HCT116 (cell line): Measurements from ENCODE around the gene LCN6. TPM values are rescaled to one million over a fixed set of nuclear protein-coding genes. Genes with fewer than 3 reads are reported as not detected.

ENCODE experiments used
- ATAC-seq: fragments of 200-7000 bp; cut with Tn5 transposase; 2 replicates; pipeline ENCODE4 v1.9.1; 2020; ENCODE audit warnings: mild to moderate bottlenecking, moderate library complexity
- BruUV-seq: library from RNA; stranded (reverse); fragments of 400-500 nt; replicated peaks from 2 replicates; lab custom pipeline; 2021; lab: Mats Ljungman, UMichigan
- CTCF ChIA-PET: fragments of 300-600 bp; sonication (Branson Sonifier 250); formaldehyde crosslinking; loops from one replicate; lab custom pipeline; 2021; ENCODE audit warnings: antibody characterized with exemption; lab: Charles Lee
- POLR2A ChIA-PET: fragments of 300-600, 350-600 bp; sonication (Branson Sonifier 250); formaldehyde crosslinking; loops from one replicate; lab custom pipeline; 2021; ENCODE audit warnings: antibody characterized with exemption; lab: Charles Lee
- RAD21 ChIA-PET, 2 experiments: fragments of 300-600 bp; sonication (Branson Sonifier 250); formaldehyde crosslinking; loops; one replicate each; lab custom pipeline; 2023; ENCODE audit warnings: low total read pairs in 2 of 2; ENCODE audit not compliant: uncharacterized antibody in 2 of 2, unreplicated experiment in 2 of 2, low non-redundant PET in 1 of 2; lab: Charles Lee
- DNase-seq: peaks from one replicate; pipeline ENCODE4 v3.0.0-alpha.2; 2010; ENCODE audit warnings: low read depth, low spot score
- H2AFZ ChIP-seq: fragments of 200-600 bp; shearing (Covaris generic), sonication (generic); 2 replicates; pipeline ENCODE4 v1.6.1; 2017; ENCODE audit warnings: low read depth, mixed run types, mixed read lengths, antibody characterized with exemption, low read length; ENCODE audit not compliant: poor library complexity, severe bottlenecking
- H3K27ac ChIP-seq: 2 replicates; pipeline ENCODE4 v1.5.1; 2012; ENCODE audit warnings: low read depth, low read length
- H3K27me3 ChIP-seq: fragments of 200-600 bp; sonication (generic); 2 replicates; pipeline ENCODE4 v1.6.1; 2016; ENCODE audit warnings: mixed run types, low read length, mixed read lengths; ENCODE audit not compliant: insufficient read depth
- H3K36me3 ChIP-seq, 2 experiments: fragments of 200-500 bp in 1 of 2; fragments of 200-600 bp in 1 of 2; sonication (Bioruptor generic) in 1 of 2; sonication (generic) in 1 of 2; 2 replicates each; pipeline versions ENCODE4 v1.5.1 to v1.6.1; 2014 to 2016; ENCODE audit warnings: low read length in 2 of 2, inconsistent platforms in 1 of 2, mixed read lengths in 1 of 2, mixed run types in 1 of 2; ENCODE audit not compliant: insufficient read depth in 2 of 2, control insufficient read depth in 1 of 2
- H3K4me1 ChIP-seq, 2 experiments: fragments of 200-600 bp in 1 of 2; sonication (generic) in 1 of 2; 2 replicates each; pipeline versions ENCODE4 v1.5.1 to v1.6.1; 2012 to 2017; ENCODE audit warnings: low read length in 2 of 2, inconsistent platforms in 1 of 2, mild to moderate bottlenecking in 1 of 2, mixed read lengths in 1 of 2, mixed run types in 1 of 2, moderate library complexity in 1 of 2; ENCODE audit not compliant: insufficient read depth in 2 of 2, control insufficient read depth in 1 of 2
- H3K4me2 ChIP-seq: fragments of 200-600 bp; sonication (generic); 2 replicates; pipeline ENCODE4 v1.6.1; 2017; ENCODE audit warnings: mixed run types, low read length, mixed read lengths
- H3K4me3 ChIP-seq, 2 experiments: fragments of 200-600 bp in 1 of 2; sonication (generic) in 1 of 2; replicated peaks in 1 of 2; 2 replicates each; pipeline ENCODE4 v1.5.1; 2011 to 2016; ENCODE audit warnings: low read length in 2 of 2, control low read depth in 1 of 2, low read depth in 1 of 2, mild to moderate bottlenecking in 1 of 2, mixed read lengths in 1 of 2, mixed run types in 1 of 2
- H3K79me2 ChIP-seq: fragments of 200-600 bp; sonication (generic); 2 replicates; pipeline ENCODE4 v1.6.1; 2017; ENCODE audit warnings: mild to moderate bottlenecking, mixed run types, low read length, moderate library complexity, mixed read lengths; ENCODE audit not compliant: insufficient read depth
- H3K9ac ChIP-seq: fragments of 200-600 bp; sonication (generic); 2 replicates; pipeline ENCODE4 v1.6.1; 2016; ENCODE audit warnings: low read length, mixed read lengths
- H3K9me2 ChIP-seq: fragments of 200-600 bp; sonication (generic), shearing (Covaris generic); 2 replicates; pipeline ENCODE4 v1.6.1; 2017; ENCODE audit warnings: mixed run types, mild to moderate bottlenecking, moderate library complexity; ENCODE audit not compliant: insufficient read depth
- H3K9me3 ChIP-seq, 2 experiments: fragments of 200-500 bp in 1 of 2; fragments of 200-600 bp in 1 of 2; sonication (Bioruptor generic) in 1 of 2; sonication (generic) in 1 of 2; 2 replicates each; pipeline ENCODE4 v1.6.1; 2014 to 2017; ENCODE audit warnings: low read length in 2 of 2, mixed read lengths in 2 of 2, inconsistent platforms in 1 of 2, low read depth in 1 of 2, mild to moderate bottlenecking in 1 of 2, mixed run types in 1 of 2, moderate library complexity in 1 of 2; ENCODE audit not compliant: control insufficient read depth in 1 of 2, insufficient read depth in 1 of 2
- H4K20me1 ChIP-seq: fragments of 200-600 bp; sonication (generic), shearing (Covaris generic); 2 replicates; pipeline ENCODE4 v1.6.1; 2017; ENCODE audit warnings: mixed run types, mild to moderate bottlenecking, moderate library complexity; ENCODE audit not compliant: insufficient read depth
- CBX3 ChIP-seq: IDR thresholded peaks from 2 replicates; pipeline ENCODE4 v1.6.1; 2012; ENCODE audit warnings: low read depth
- CEBPB ChIP-seq: IDR thresholded peaks from 2 replicates; pipeline ENCODE4 v1.6.1; 2012; ENCODE audit warnings: low read depth
- FOSL1 ChIP-seq: IDR thresholded peaks from 2 replicates; pipeline ENCODE4 v1.6.1; 2012; ENCODE audit warnings: low read depth
- POLR2A ChIP-seq: IDR thresholded peaks from 2 replicates; pipeline ENCODE4 v1.7.0; 2011; ENCODE audit warnings: borderline replicate concordance; ENCODE audit not compliant: insufficient read depth, insufficient read length; ENCODE audit errors: extremely low read depth
- RAD21 ChIP-seq: IDR thresholded peaks from 2 replicates; pipeline ENCODE4 v1.6.1; 2012; ENCODE audit warnings: low read depth, mild to moderate bottlenecking
- ZNF274 ChIP-seq: fragments of 200-500 bp; sonication (Bioruptor generic); IDR thresholded peaks from 2 replicates; pipeline ENCODE4 v1.6.1; 2014; ENCODE audit warnings: mild to moderate bottlenecking, low read depth, low read length, inconsistent platforms
- intact Hi-C: fragments of 100-400 bp; cut with micrococcal nuclease; formaldehyde crosslinking; loops from 2 replicates; pipeline ENCODE4 v1.10.0; 2022
- total RNA-seq: library from RNA; stranded (reverse); gene quantifications from one replicate; pipeline ENCODE4 v1.2.1, GENCODE V29; 2021; ENCODE audit not compliant: unreplicated experiment
- TF ChIP-seq, protein P1 (sequence below), 3 experiments: fragments of 200-600 bp in 1 of 3; sonication (generic) in 1 of 3; IDR thresholded peaks in 2 of 3; conservative IDR thresholded peaks in 1 of 3; 2 replicates each; pipeline ENCODE4 v1.5.1; 2012 to 2017; ENCODE audit warnings: low read depth in 2 of 3, low read length in 2 of 3, antibody characterized with exemption in 1 of 3, borderline replicate concordance in 1 of 3, control low read depth in 1 of 3, mild to moderate bottlenecking in 1 of 3, mixed read lengths in 1 of 3, mixed run types in 1 of 3, moderate library complexity in 1 of 3; ENCODE audit not compliant: insufficient read depth in 1 of 3
- TF ChIP-seq, protein P2 (sequence below): IDR thresholded peaks from 2 replicates; pipeline ENCODE4 v1.6.1; 2012
- TF ChIP-seq, protein P3 (sequence below): IDR thresholded peaks from 2 replicates; pipeline ENCODE4 v1.6.1; 2012

The LCN6 gene
- total RNA-seq, 1 experiment from 2014 or later = not detected

DNA sequence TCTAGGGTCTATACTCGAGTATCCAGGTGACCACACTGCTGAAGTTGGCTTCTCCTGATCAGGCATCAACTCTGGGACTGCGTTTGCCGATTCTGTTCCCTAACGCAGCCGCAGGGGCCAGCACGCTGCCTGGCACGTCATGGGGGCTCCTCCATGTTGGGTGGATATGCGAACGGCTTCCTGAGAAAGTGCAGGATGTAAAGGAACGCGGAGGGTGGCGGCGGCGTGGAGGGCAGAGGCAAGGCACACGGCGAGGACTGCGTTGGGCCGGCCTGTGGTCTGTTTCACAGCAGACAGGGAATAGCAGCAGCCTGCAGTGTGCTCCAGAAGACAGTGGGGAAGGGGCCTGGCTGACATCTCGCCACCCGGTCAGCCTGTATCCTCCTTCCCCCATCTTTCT lies 9.4 kb downstream of the LCN6 start:
- Histone ChIP-seq H3K9me2 (no peaks in the 10 kb centered on the region), H3K27me3 (no peaks in the 10 kb centered on the region), H3K36me3 (no peaks in the 10 kb centered on the region), H3K79me2 (no peaks in the 10 kb centered on the region), H3K9ac (no peak overlapping the region), H2AFZ (no peak overlapping the region), H3K4me2 (no peak overlapping the region), H3K4me1 (no peaks in the 10 kb centered on the region), H4K20me1 (no peaks in the 10 kb centered on the region), H3K9me3 (no peaks in the 10 kb centered on the region), H3K4me3 (no peak overlapping the region), H3K27ac (no peak overlapping the region)
- TF ChIP-seq FOSL1 (no peak), POLR2A (no peak), CEBPB (no peak), ZNF274 (no peak), CBX3 (no peak), RAD21 (no peak)
- TF ChIP-seq, protein P1, sequence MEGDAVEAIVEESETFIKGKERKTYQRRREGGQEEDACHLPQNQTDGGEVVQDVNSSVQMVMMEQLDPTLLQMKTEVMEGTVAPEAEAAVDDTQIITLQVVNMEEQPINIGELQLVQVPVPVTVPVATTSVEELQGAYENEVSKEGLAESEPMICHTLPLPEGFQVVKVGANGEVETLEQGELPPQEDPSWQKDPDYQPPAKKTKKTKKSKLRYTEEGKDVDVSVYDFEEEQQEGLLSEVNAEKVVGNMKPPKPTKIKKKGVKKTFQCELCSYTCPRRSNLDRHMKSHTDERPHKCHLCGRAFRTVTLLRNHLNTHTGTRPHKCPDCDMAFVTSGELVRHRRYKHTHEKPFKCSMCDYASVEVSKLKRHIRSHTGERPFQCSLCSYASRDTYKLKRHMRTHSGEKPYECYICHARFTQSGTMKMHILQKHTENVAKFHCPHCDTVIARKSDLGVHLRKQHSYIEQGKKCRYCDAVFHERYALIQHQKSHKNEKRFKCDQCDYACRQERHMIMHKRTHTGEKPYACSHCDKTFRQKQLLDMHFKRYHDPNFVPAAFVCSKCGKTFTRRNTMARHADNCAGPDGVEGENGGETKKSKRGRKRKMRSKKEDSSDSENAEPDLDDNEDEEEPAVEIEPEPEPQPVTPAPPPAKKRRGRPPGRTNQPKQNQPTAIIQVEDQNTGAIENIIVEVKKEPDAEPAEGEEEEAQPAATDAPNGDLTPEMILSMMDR (IDR thresholded peaks at IDR 0.05 in 2 of 3, conservative IDR thresholded peaks at IDR 0.05 in 1 of 3; ENCODE audit: borderline replicate concordance in 1 of 3, insufficient read depth in 1 of 3, low read depth in 2 of 3, low read length in 2 of 3) = no peak
- TF ChIP-seq, protein P2, sequence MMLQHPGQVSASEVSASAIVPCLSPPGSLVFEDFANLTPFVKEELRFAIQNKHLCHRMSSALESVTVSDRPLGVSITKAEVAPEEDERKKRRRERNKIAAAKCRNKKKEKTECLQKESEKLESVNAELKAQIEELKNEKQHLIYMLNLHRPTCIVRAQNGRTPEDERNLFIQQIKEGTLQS = no peak
- TF ChIP-seq, protein P3, sequence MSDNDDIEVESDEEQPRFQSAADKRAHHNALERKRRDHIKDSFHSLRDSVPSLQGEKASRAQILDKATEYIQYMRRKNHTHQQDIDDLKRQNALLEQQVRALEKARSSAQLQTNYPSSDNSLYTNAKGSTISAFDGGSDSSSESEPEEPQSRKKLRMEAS = no peak
- CTCF ChIA-PET = no interaction called here
- DNase-seq = no peak
- RAD21 ChIA-PET = no interaction called here
- no peak for ATAC-seq
- intact Hi-C loops = no loop called here
- no TSS peak for BruUV-seq
- POLR2A ChIA-PET = no interaction called here
